H4 (cell line): Measurements from ENCODE around the gene RAET1G. TPM values are rescaled to one million over a fixed set of nuclear protein-coding genes. Genes with fewer than 3 reads are reported as not detected.

Experiments used
- DNase-seq: peaks from one replicate; pipeline ENCODE4 v3.0.0-alpha.2; 2015; ENCODE audit warnings: low spot score
- total RNA-seq: library from RNA; depleted of rRNA; stranded (reverse); fragments of >200 nt; shearing (Covaris generic); gene quantifications from 2 replicates; pipeline ENCODE4 v1.2.3, GENCODE V29; 2014; rRNA removed

The RAET1G gene
- total RNA-seq, 1 experiment from 2014 or later: not detected

DNA sequence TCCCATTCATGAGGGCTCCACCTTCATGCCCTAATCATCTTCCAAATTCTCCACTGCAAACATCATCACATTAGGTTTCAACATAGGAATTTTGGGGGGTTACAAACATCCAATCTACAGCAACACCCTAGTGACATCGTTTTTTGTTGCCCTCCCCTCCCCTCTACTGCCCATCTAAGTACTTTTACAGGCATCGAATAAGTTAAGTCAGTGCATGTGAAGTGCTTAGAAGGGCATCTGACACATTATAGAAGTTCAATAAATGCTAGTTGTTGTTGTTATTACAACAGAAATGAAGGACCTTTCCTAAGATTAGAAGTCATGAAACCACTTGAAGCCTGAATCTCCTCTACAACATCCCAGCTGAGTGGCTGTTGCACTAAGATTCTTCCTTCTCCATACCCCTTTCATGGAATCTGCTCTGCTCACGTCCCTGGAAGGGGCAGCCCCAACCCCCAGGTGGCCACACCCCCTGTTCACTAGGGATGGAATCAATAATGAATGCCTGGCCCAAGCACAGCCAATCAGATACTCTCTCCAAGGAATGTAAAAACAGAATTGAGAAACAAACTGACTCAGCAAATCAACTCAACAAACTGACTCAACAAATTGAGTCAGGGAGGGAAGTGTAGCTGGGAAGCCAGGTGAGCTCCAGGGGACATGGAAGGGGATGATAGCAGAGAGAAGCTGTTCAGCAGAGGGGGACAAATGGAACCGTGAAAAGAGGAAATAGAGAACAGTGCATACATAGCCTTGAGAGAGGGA, 54.9 kb downstream of the RAET1G start:
- DNase-seq: no peak

Other genes starting within 250 kb of the RAET1G start
- gene LATS1, start 205.0 kb downstream of the RAET1G start, total RNA-seq: 6.7 and 8.5 TPM in 2 replicates
- 31.8 and 35.6 TPM in 2 replicates for gene NUP43, start 176.6 kb downstream of the RAET1G start, total RNA-seq
- gene PCMT1, start 173.4 kb downstream of the RAET1G start, total RNA-seq: 70.5 and 70.7 TPM in 2 replicates
- 36.8 and 37.0 TPM in 2 replicates for gene LRP11, start 58.8 kb downstream of the RAET1G start, total RNA-seq
- gene RAET1E, start 25.0 kb downstream of the RAET1G start, total RNA-seq: not detected in 2 replicates
- gene ULBP2, start 18.9 kb upstream of the RAET1G start, total RNA-seq: 11.6 and 15.7 TPM in 2 replicates
- gene ULBP1, start 40.8 kb upstream of the RAET1G start, total RNA-seq: 3.4 and 3.9 TPM in 2 replicates
- 0.14 TPM in 1 of 2 replicates, not detected in the other for gene RAET1L, start 102.4 kb upstream of the RAET1G start, total RNA-seq
- 7.6 and 8.5 TPM in 2 replicates for gene ULBP3, start 146.0 kb upstream of the RAET1G start, total RNA-seq
- not detected in 2 replicates for gene PPP1R14C, start 219.9 kb upstream of the RAET1G start, total RNA-seq